Measurements from ENCODE around the gene RTN1. TPM values are rescaled to one million over a fixed set of nuclear protein-coding genes. Genes with fewer than 3 reads are reported as not detected.

RTN1 gene
- total and polyA plus RNA-seq, 9 of the 15 experiments (the other 6 are each of a cell fraction or from before 2014, with no cell fraction given) = 0.03 to 0.09 TPM; not detected in 7

DNA sequence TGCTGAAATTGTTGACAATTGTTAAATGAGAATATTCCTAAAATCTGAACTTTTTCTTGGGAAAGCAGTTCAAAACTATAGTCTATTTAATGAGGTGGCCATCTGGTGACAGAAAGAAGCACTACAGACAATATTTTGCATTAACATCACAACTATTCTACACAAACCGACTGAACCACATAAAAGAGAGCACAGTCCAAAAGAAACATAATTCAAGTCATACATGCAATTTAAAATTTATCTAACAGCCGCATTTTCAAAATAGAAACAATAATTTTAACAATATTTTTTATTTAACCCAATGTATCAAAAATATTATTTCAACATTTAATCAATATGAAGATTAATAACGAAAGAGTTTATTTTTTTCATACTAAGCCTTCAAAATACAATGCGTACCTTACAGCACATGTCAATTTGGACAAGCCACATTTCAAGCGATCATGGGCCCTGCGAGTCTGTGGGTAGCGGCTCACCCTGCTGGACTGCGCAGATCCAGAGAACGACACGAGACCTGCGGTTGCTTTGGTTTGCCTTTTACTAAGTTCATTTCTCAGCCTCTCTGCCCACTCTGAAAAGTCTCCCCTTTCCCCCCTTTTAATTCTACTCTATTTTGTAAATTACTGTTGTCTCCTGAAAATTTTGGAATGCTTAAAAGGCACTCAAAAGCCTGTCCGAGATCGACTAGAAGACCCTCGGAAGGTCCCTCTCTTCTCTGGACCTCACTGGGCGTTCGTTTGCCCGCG lies 48.4 kb upstream of the RTN1 start:
- Histone ChIP-seq H3K79me2 (ENCODE audit: control insufficient read depth, insufficient read depth, low read length) (no peaks in the 10 kb centered on the region), H3K4me2 (ENCODE audit: insufficient read depth, low read length) (peak overlapping the region; percentile 32), H3K9ac (ENCODE audit: insufficient read depth in 1 of 2, low read depth in 2 of 2, low read length in 2 of 2) (no peak overlapping the region; a peak in 1 of 4 replicates), H3K36me3 (ENCODE audit: control insufficient read depth, insufficient read depth, low read length) (no peaks in the 10 kb centered on the region), H3K9me3 (replicated peaks; ENCODE audit: control insufficient read depth, insufficient read depth, low read depth, low read length) (no peaks in the 10 kb centered on the region), H4K20me1 (replicated peaks; ENCODE audit: control insufficient read depth, insufficient read depth, low read length) (no peaks in the 10 kb centered on the region), H3K27me3 (ENCODE audit: control insufficient read depth in 2 of 2, insufficient read depth in 2 of 2, low read length in 2 of 2) (peaks cover 0 to 4% of the 10 kb centered on the region in 2 experiments; a peak in 3 of 5 replicates), H3K4me3 (peak overlapping the region; percentile 18), H3K27ac (ENCODE audit: extremely low read depth, low read depth, low read length) (no peak overlapping the region), H3K4me1 (replicated peaks in 1 of 2; ENCODE audit: control insufficient read depth in 2 of 2, insufficient read depth in 2 of 2, low read length in 2 of 2) (peaks cover 0 to 6% of the 10 kb centered on the region in 2 experiments; a peak in 3 of 5 replicates), H2AFZ (ENCODE audit: low read depth, low read length) (0 out of 2 replicates have a peak overlapping the region, but pooled peaks have one; percentile 40), H3K9me1 (ENCODE audit: control insufficient read depth, insufficient read depth, low read length) (no peaks in the 10 kb centered on the region)
- peak in 3 of 4 experiments; percentile 9 to 20 (median 16) for DNase-seq (ENCODE audit: extremely low read depth in 1 of 4, low spot score in 3 of 4)
- intact Hi-C loops (cut with micrococcal nuclease) = loop anchor here (5.0 kb wide), 1 partner anchor 287 kb away; no protein-coding TSS in a partner anchor
- peak in 1 of 2 experiments; percentile 41; a peak in 2 of 4 replicates for TF ChIP-seq RAD21 (CRISPR knock-in tag; conservative IDR thresholded peaks at IDR 0.05 in 1 of 2, IDR thresholded peaks at IDR 0.05 in 1 of 2)
- TF ChIP-seq CXXC5 (CRISPR knock-in tag; IDR thresholded peaks at IDR 0.05) = no peak
- no peak for TF ChIP-seq ZNF282 (CRISPR knock-in tag; IDR thresholded peaks at IDR 0.05)
- TF ChIP-seq, protein P1, sequence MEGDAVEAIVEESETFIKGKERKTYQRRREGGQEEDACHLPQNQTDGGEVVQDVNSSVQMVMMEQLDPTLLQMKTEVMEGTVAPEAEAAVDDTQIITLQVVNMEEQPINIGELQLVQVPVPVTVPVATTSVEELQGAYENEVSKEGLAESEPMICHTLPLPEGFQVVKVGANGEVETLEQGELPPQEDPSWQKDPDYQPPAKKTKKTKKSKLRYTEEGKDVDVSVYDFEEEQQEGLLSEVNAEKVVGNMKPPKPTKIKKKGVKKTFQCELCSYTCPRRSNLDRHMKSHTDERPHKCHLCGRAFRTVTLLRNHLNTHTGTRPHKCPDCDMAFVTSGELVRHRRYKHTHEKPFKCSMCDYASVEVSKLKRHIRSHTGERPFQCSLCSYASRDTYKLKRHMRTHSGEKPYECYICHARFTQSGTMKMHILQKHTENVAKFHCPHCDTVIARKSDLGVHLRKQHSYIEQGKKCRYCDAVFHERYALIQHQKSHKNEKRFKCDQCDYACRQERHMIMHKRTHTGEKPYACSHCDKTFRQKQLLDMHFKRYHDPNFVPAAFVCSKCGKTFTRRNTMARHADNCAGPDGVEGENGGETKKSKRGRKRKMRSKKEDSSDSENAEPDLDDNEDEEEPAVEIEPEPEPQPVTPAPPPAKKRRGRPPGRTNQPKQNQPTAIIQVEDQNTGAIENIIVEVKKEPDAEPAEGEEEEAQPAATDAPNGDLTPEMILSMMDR (IDR thresholded peaks at IDR 0.05 in 2 of 3, conservative IDR thresholded peaks at IDR 0.05 in 1 of 3; ENCODE audit: insufficient read depth in 2 of 3, low read depth in 1 of 3, low read length in 3 of 3) = peak in 2 of 3 experiments; percentile 25 to 27; a peak in 2 of 6 replicates
- no peak for TF ChIP-seq MCM3 (IDR thresholded peaks at IDR 0.05)
- ChIA-PET CTCF (ENCODE audit: low intra/inter-chr PET ratio) (interaction anchor here (0.6 to 0.9 kb wide), 2 partner anchors 16 to 286 kb away, joined by 3 to 4 read pairs; no protein-coding TSS in a partner anchor), POLR2A (no interaction called here)
- WGBS (ENCODE audit: insufficient coverage, low coverage, missing lambda C conversion rate) = 8% methylated on average over 15 of the region's 18 CpGs
- FAIRE-seq = no peak
- ATAC-seq = peak; percentile 69
- in situ Hi-C loops (cut with MboI) = no loop called here
- no TSS peak for BruUV-seq (replicated peaks)

Data from K562 (cell line).